H1 (cell line): ENCODE results near the gene MEP1A. TPM values are rescaled to one million over a fixed set of nuclear protein-coding genes. Genes with fewer than 3 reads are reported as not detected.

ENCODE experiments used
- polyA plus RNA-seq, 7 experiments: library from polyadenylated mRNA; depleted of rRNA in 3 of 7; stranded (reverse) in 5 of 7; unstranded in 2 of 7; fragments of >200 nt in 5 of 7; fragments of 200-250 nt in 2 of 7; gene quantifications; 1 replicate in 5 of 7; 2 replicates in 1 of 7; 4 replicates in 1 of 7; pipeline versions ENCODE4 v1.2.1 to v1.2.3, GENCODE V29; 2011 to 2013; ENCODE audit warnings: missing spikeins in 2 of 7, mixed read lengths in 2 of 7
- total RNA-seq: library from RNA; stranded (reverse); fragmentation: NEBNext Ultra II Directional; extraction: Animal tissue kit (Norgen Biotek cat#: 25700); gene quantifications from 2 replicates; pipeline ENCODE4 v1.2.1, GENCODE V29; 2021
- TF ChIP-seq, protein P1 (sequence below): fragments of 300-600 bp; sonication (generic); IDR thresholded peaks from 2 replicates; pipeline ENCODE4 v1.7.1; 2012; ENCODE audit warnings: low read length, moderate library complexity, mild to moderate bottlenecking, inconsistent platforms; ENCODE audit not compliant: insufficient replicate concordance

MEP1A gene
- total and polyA plus RNA-seq, 2 of the 8 experiments (the other 6 are each of a cell fraction or from before 2014, with no cell fraction given), result 0.03 TPM; not detected in 1

DNA sequence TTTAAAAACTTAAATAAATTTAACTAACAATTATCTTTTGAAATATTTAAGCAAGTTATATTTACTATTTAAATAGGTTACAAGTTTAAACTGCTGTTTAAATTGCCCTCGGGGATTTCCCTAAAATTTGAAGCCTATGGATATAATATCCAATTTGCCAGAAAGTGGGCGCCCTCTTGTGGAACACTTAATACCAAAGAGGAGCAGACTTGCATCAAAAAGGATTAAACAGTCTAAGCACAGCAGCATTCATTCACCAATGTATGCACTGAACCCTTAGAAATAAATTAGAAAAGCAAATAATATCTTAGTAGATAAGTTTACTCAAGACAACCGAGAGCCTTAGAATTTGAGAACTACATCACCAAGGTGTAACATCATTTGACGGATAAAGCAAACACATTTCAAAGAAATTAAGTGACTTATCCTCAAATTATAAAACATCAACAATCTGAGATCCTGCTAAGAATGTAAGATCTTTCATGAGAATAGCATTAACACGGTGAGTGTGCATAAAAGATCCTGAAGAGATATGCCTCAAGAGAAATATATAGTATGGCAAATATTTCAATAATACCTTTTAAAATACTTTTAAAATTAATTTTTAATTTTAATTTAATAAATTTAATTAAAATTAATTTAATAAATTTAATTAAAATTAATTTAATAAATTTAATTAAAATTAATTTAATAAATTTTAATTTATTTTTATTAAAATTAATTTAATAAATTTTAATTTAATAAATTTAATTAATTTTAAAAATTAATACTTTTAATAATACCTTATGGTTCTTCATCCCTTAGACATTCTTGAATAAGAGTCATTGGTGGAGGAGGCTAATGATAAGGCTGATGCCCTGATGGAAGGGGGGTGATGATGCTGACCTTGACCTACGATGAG lies 11.5 kb upstream of the MEP1A start (continued):
- TF ChIP-seq, protein P1, sequence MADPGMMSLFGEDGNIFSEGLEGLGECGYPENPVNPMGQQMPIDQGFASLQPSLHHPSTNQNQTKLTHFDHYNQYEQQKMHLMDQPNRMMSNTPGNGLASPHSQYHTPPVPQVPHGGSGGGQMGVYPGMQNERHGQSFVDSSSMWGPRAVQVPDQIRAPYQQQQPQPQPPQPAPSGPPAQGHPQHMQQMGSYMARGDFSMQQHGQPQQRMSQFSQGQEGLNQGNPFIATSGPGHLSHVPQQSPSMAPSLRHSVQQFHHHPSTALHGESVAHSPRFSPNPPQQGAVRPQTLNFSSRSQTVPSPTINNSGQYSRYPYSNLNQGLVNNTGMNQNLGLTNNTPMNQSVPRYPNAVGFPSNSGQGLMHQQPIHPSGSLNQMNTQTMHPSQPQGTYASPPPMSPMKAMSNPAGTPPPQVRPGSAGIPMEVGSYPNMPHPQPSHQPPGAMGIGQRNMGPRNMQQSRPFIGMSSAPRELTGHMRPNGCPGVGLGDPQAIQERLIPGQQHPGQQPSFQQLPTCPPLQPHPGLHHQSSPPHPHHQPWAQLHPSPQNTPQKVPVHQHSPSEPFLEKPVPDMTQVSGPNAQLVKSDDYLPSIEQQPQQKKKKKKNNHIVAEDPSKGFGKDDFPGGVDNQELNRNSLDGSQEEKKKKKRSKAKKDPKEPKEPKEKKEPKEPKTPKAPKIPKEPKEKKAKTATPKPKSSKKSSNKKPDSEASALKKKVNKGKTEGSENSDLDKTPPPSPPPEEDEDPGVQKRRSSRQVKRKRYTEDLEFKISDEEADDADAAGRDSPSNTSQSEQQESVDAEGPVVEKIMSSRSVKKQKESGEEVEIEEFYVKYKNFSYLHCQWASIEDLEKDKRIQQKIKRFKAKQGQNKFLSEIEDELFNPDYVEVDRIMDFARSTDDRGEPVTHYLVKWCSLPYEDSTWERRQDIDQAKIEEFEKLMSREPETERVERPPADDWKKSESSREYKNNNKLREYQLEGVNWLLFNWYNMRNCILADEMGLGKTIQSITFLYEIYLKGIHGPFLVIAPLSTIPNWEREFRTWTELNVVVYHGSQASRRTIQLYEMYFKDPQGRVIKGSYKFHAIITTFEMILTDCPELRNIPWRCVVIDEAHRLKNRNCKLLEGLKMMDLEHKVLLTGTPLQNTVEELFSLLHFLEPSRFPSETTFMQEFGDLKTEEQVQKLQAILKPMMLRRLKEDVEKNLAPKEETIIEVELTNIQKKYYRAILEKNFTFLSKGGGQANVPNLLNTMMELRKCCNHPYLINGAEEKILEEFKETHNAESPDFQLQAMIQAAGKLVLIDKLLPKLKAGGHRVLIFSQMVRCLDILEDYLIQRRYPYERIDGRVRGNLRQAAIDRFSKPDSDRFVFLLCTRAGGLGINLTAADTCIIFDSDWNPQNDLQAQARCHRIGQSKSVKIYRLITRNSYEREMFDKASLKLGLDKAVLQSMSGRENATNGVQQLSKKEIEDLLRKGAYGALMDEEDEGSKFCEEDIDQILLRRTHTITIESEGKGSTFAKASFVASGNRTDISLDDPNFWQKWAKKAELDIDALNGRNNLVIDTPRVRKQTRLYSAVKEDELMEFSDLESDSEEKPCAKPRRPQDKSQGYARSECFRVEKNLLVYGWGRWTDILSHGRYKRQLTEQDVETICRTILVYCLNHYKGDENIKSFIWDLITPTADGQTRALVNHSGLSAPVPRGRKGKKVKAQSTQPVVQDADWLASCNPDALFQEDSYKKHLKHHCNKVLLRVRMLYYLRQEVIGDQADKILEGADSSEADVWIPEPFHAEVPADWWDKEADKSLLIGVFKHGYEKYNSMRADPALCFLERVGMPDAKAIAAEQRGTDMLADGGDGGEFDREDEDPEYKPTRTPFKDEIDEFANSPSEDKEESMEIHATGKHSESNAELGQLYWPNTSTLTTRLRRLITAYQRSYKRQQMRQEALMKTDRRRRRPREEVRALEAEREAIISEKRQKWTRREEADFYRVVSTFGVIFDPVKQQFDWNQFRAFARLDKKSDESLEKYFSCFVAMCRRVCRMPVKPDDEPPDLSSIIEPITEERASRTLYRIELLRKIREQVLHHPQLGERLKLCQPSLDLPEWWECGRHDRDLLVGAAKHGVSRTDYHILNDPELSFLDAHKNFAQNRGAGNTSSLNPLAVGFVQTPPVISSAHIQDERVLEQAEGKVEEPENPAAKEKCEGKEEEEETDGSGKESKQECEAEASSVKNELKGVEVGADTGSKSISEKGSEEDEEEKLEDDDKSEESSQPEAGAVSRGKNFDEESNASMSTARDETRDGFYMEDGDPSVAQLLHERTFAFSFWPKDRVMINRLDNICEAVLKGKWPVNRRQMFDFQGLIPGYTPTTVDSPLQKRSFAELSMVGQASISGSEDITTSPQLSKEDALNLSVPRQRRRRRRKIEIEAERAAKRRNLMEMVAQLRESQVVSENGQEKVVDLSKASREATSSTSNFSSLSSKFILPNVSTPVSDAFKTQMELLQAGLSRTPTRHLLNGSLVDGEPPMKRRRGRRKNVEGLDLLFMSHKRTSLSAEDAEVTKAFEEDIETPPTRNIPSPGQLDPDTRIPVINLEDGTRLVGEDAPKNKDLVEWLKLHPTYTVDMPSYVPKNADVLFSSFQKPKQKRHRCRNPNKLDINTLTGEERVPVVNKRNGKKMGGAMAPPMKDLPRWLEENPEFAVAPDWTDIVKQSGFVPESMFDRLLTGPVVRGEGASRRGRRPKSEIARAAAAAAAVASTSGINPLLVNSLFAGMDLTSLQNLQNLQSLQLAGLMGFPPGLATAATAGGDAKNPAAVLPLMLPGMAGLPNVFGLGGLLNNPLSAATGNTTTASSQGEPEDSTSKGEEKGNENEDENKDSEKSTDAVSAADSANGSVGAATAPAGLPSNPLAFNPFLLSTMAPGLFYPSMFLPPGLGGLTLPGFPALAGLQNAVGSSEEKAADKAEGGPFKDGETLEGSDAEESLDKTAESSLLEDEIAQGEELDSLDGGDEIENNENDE, result peak; percentile 40
